ENCODE data around the gene NUMA1.
A peak's percentile ranks its signal among the peaks of the same experiment; 100 is the strongest.

The NUMA1 gene

DNA sequence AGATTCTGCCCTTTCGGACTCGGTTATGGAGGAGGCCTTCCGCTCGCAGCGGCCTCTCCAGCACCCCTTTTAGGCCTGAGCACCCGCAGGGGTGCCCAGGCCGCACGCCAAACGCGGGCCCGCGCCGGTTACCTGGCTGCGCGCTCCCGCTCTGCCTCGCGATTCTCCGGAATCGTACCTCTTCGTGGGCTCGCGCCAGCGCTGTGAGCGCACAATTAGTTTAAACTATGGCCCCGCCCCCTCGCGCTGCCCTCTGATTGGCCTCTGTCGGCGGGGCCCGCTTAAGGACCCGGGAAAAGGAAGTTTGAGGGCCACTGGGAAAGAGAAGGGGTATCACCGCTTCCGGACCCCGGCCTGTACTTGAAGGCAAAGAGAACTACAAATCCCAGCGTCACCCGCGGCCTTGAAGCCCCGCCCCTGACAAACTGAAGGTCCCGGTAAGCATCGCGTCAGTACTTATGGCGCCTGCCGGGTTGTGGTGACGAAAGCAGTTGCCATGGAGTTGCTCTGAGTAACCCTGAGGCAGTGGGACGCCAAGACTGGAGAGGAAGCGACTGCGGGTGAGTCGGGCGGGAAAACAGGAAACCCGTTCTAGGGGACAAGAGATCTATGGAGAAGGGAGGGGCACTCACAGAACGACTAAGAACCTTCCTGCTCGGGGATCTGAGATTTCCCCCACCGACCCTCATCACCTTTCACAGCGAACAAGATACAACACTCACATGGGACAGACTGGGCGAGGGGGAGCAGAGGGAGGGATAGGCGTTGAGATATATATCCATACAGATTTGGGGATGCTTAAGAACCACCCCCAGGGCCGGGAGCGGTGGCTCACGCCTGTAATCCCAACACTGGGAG, at the start of gene NUMA1, which contains the start of gene LRRC51:
Gene NUMA1 (minus strand): TSS at position 217 of the 858 bp plus-strand sequence. CDS start 44,599 bp downstream, outside the sequence.
Gene LRRC51 (plus strand): TSS at position 525 of the 858 bp plus-strand sequence. CDS start 8,234 bp downstream, outside the sequence.
- DNase-seq (ENCODE audit: low read depth): peak; percentile 100
- Histone ChIP-seq H3K36me3 (ENCODE audit: control insufficient read depth, insufficient read depth, low read length, severe bottlenecking) (no peaks in the 10 kb centered on the region), H3K4me1 (ENCODE audit: control insufficient read depth, insufficient read depth, low read length) (peaks cover 14% of the 10 kb centered on the region), H3K9me3 (ENCODE audit: control insufficient read depth, low read length) (no peaks in the 10 kb centered on the region), H3K4me3 (ENCODE audit: low read length) (peak within 1 kb of the TSS; percentile 92), H3K9ac (ENCODE audit: low read length) (peak within 1 kb of the TSS; percentile 87), H3K27me3 (replicated peaks; ENCODE audit: control insufficient read depth, insufficient read depth, low read length) (no peaks in the 10 kb centered on the region)

DNA sequence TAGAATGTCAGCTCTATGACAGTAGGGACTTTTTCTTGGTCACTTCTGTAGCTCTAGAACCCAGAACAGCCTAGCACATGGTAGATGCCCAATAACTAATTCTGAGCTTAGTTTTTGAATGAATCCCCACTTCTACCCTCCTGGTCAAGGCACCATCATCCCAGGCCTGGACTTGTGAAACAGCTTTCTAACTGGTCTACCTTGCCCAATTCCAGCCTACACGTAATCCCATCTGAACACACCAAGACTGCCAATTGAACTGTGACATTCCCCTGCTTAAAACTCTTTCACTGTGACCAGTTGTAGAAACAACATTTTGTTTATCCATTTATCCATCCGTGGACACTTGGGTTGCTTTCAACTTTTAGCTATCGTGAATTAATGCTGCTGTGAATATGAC, 49.0 kb upstream of the NUMA1 start:
- H3K9ac ChIP-seq (ENCODE audit: low read length): no peak overlapping the region
- peaks cover 5% of the 10 kb centered on the region for H3K4me1 ChIP-seq (ENCODE audit: control insufficient read depth, insufficient read depth, low read length)
- no peak for DNase-seq (ENCODE audit: low read depth)
- H3K27me3 ChIP-seq (replicated peaks; ENCODE audit: control insufficient read depth, insufficient read depth, low read length): no peaks in the 10 kb centered on the region
- peaks cover 7% of the 10 kb centered on the region for H3K9me3 ChIP-seq (ENCODE audit: control insufficient read depth, low read length)
- no peaks in the 10 kb centered on the region for H3K36me3 ChIP-seq (ENCODE audit: control insufficient read depth, insufficient read depth, low read length, severe bottlenecking)
- no peak overlapping the region for H3K4me3 ChIP-seq (ENCODE audit: low read length)

DNA sequence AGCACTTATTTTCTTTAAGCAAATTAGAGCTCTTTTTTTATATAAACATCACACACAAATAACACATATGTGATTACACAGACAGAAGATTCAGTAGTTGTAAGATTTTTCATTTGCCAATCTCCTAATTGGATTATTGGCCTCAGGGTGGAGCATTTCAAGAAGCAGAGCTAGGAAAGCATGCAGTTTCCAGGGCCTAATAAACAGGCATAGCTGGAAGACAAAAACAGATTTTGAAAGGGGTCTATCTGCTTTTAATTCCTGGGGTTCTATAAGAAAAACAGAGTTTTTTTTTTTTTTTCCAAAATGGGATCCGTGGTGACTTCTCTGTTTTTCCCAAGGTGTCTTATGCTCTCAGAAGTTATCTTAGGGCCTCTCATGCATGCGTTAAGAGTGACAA, 47.6 kb upstream of the NUMA1 start:
- no peaks in the 10 kb centered on the region for H3K36me3 ChIP-seq (ENCODE audit: control insufficient read depth, insufficient read depth, low read length, severe bottlenecking)
- peaks cover 2% of the 10 kb centered on the region for H3K4me1 ChIP-seq (ENCODE audit: control insufficient read depth, insufficient read depth, low read length)
- DNase-seq (ENCODE audit: low read depth): no peak
- H3K4me3 ChIP-seq (ENCODE audit: low read length): no peak overlapping the region
- H3K9me3 ChIP-seq (ENCODE audit: control insufficient read depth, low read length): peaks cover 7% of the 10 kb centered on the region
- no peak overlapping the region for H3K9ac ChIP-seq (ENCODE audit: low read length)
- no peaks in the 10 kb centered on the region for H3K27me3 ChIP-seq (replicated peaks; ENCODE audit: control insufficient read depth, insufficient read depth, low read length)

DNA sequence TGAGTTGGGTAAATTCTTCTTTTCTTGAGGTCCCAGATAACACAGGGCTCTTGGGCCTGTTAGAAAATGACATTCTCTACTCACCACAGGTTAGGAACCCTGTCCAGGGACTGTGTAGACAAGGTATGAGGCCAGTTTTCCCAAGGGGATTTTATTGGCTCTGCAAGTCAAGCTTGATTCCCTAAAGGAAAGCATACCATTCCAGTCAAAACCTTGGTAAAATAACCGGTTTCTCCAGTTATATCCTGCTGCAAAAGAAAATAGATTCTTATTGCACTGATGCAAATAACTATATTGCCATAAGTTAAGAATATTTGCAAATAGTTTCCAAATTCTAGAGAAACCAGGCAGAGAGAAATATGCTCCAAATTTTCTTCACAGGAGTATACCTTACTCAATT, 45.6 kb upstream of the NUMA1 start:
- peaks cover 7% of the 10 kb centered on the region for H3K9me3 ChIP-seq (ENCODE audit: control insufficient read depth, low read length)
- H3K9ac ChIP-seq (ENCODE audit: low read length): no peak overlapping the region
- no peaks in the 10 kb centered on the region for H3K27me3 ChIP-seq (replicated peaks; ENCODE audit: control insufficient read depth, insufficient read depth, low read length)
- H3K36me3 ChIP-seq (ENCODE audit: control insufficient read depth, insufficient read depth, low read length, severe bottlenecking): no peaks in the 10 kb centered on the region
- no peaks in the 10 kb centered on the region for H3K4me1 ChIP-seq (ENCODE audit: control insufficient read depth, insufficient read depth, low read length)
- no peak for DNase-seq (ENCODE audit: low read depth)
- H3K4me3 ChIP-seq (ENCODE audit: low read length): no peak overlapping the region

- no peak for DNase-seq (ENCODE audit: low read depth)
- Histone ChIP-seq H3K4me3 (ENCODE audit: low read length) (no peak overlapping the region), H3K9me3 (ENCODE audit: control insufficient read depth, low read length) (peaks cover 5% of the 10 kb centered on the region), H3K9ac (ENCODE audit: low read length) (no peak overlapping the region), H3K4me1 (ENCODE audit: control insufficient read depth, insufficient read depth, low read length) (peaks cover 6% of the 10 kb centered on the region), H3K27me3 (replicated peaks; ENCODE audit: control insufficient read depth, insufficient read depth, low read length) (no peaks in the 10 kb centered on the region), H3K36me3 (ENCODE audit: control insufficient read depth, insufficient read depth, low read length, severe bottlenecking) (no peaks in the 10 kb centered on the region)
Measured at GRCh38 chr11:72124046-72124445, 43.7 kb upstream of the NUMA1 start.

DNA sequence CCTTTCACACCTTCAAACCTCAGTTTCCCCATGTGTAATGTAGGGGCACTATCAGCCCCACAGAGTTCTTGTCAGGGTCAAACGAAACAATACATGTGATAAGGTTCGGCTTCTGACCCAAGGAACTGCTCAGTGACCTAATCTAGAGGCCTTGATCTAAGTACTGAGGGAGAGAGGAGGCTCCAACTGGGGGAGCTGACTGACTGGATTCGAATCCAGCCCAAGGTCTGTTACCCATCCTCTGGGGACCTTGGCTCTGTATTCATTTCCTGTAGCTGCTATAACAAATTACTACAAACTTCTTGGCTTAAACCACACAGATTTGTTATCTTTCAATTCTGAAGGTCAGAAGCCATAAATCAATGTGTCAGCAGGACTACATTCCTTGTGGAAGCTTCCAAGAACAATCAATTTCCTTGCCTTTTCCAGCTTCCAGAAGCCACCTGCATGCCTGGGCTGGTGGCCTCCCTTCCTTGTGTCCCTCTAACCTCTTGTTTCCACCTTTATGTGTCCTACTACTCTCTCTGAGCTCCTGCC, 42.8 kb upstream of the NUMA1 start:
- Histone ChIP-seq H3K27me3 (replicated peaks; ENCODE audit: control insufficient read depth, insufficient read depth, low read length) (no peaks in the 10 kb centered on the region), H3K9me3 (ENCODE audit: control insufficient read depth, low read length) (no peaks in the 10 kb centered on the region), H3K4me1 (ENCODE audit: control insufficient read depth, insufficient read depth, low read length) (peaks cover 13% of the 10 kb centered on the region), H3K9ac (ENCODE audit: low read length) (no peak overlapping the region), H3K36me3 (ENCODE audit: control insufficient read depth, insufficient read depth, low read length, severe bottlenecking) (no peaks in the 10 kb centered on the region), H3K4me3 (ENCODE audit: low read length) (no peak overlapping the region)
- DNase-seq (ENCODE audit: low read depth): no peak

DNA sequence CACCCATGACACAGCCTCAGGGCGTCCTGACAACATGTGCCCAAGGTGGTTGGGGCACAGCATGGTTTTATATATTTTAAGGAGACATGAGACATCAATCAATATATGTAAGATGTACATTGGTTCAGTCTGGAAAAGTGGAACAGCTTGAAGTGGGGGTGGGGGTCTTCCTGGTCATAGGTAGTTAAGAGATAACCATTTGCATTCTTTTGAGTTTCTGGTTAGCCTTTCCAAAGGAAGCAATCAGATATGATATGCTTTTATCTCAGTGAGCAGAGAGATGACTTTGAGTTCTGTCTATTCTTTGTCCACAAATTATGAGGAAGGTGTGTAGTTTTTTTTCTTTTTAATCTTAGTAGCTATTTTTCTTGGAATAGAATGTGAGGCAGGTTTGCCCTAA, 42.3 kb upstream of the NUMA1 start:
- no peaks in the 10 kb centered on the region for H3K27me3 ChIP-seq (replicated peaks; ENCODE audit: control insufficient read depth, insufficient read depth, low read length)
- H3K36me3 ChIP-seq (ENCODE audit: control insufficient read depth, insufficient read depth, low read length, severe bottlenecking): no peaks in the 10 kb centered on the region
- H3K9me3 ChIP-seq (ENCODE audit: control insufficient read depth, low read length): no peaks in the 10 kb centered on the region
- H3K4me3 ChIP-seq (ENCODE audit: low read length): no peak overlapping the region
- no peak for DNase-seq (ENCODE audit: low read depth)
- peaks cover 14% of the 10 kb centered on the region for H3K4me1 ChIP-seq (ENCODE audit: control insufficient read depth, insufficient read depth, low read length)
- H3K9ac ChIP-seq (ENCODE audit: low read length): no peak overlapping the region

DNA sequence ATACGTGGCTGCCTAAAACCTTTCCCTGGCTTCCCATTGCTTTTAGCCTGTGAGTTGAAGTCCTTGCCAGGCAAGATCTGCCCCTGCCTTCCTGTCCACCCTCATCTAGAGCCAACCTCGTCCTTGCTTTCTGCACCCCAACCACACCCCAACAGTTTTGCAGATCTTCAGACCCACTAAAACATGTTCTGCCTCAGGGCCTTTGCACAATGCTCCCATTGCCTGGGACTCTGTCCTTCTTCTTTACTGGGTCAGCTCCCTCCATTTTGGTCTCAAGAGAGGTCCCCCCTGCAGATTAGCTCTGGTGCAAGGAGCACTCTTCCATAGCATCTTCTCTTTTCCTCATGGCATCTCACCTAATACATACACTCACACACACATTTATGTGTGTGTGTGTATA, 40.6 kb upstream of the NUMA1 start:
- H3K4me3 ChIP-seq (ENCODE audit: low read length): no peak overlapping the region
- H3K27me3 ChIP-seq (replicated peaks; ENCODE audit: control insufficient read depth, insufficient read depth, low read length): no peaks in the 10 kb centered on the region
- H3K36me3 ChIP-seq (ENCODE audit: control insufficient read depth, insufficient read depth, low read length, severe bottlenecking): no peaks in the 10 kb centered on the region
- DNase-seq (ENCODE audit: low read depth): no peak
- no peaks in the 10 kb centered on the region for H3K9me3 ChIP-seq (ENCODE audit: control insufficient read depth, low read length)
- no peak overlapping the region for H3K9ac ChIP-seq (ENCODE audit: low read length)
- peaks cover 14% of the 10 kb centered on the region for H3K4me1 ChIP-seq (ENCODE audit: control insufficient read depth, insufficient read depth, low read length)

DNA sequence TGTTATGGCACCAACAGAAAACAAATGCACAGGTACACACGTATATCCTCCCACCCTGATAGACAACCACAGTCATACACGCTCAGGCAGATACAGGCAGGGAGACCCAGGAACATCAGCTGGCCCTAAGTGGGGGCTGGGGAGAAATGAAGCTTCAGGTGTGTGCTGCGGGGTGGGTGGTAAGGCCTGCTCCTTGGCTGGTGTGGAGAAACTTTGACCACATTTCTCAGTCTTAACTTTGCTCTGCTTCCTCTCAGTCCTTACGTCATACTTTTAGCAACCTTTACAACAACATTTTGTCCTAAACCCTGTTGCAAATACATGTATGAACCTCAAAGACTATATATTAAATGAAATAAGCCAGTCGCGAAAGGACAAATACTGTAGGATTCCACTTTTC, 38.9 kb upstream of the NUMA1 start:
- Histone ChIP-seq H3K4me1 (ENCODE audit: control insufficient read depth, insufficient read depth, low read length) (peaks cover 14% of the 10 kb centered on the region), H3K9ac (ENCODE audit: low read length) (peak overlapping the region; percentile 37), H3K4me3 (ENCODE audit: low read length) (no peak overlapping the region), H3K27me3 (replicated peaks; ENCODE audit: control insufficient read depth, insufficient read depth, low read length) (no peaks in the 10 kb centered on the region), H3K36me3 (ENCODE audit: control insufficient read depth, insufficient read depth, low read length, severe bottlenecking) (no peaks in the 10 kb centered on the region), H3K9me3 (ENCODE audit: control insufficient read depth, low read length) (no peaks in the 10 kb centered on the region)
- no peak for DNase-seq (ENCODE audit: low read depth)

GRCh38 chr11:72116019-72116755, 35.8 kb upstream of the NUMA1 start:
- Histone ChIP-seq H3K9me3 (ENCODE audit: control insufficient read depth, low read length) (no peaks in the 10 kb centered on the region), H3K4me1 (ENCODE audit: control insufficient read depth, insufficient read depth, low read length) (peaks cover 35% of the 10 kb centered on the region), H3K36me3 (ENCODE audit: control insufficient read depth, insufficient read depth, low read length, severe bottlenecking) (no peaks in the 10 kb centered on the region), H3K27me3 (replicated peaks; ENCODE audit: control insufficient read depth, insufficient read depth, low read length) (no peaks in the 10 kb centered on the region), H3K4me3 (ENCODE audit: low read length) (no peak overlapping the region), H3K9ac (ENCODE audit: low read length) (no peak overlapping the region)
- DNase-seq (ENCODE audit: low read depth): no peak

GRCh38 chr11:72114570-72114969, 34.2 kb upstream of the NUMA1 start:
- peaks cover 35% of the 10 kb centered on the region for H3K4me1 ChIP-seq (ENCODE audit: control insufficient read depth, insufficient read depth, low read length)

More at GRCh38 chr11:72114570-72114969, 34.2 kb upstream of the NUMA1 start:
- no peak for DNase-seq (ENCODE audit: low read depth)
- Histone ChIP-seq H3K4me3 (ENCODE audit: low read length) (no peak overlapping the region), H3K9me3 (ENCODE audit: control insufficient read depth, low read length) (no peaks in the 10 kb centered on the region), H3K27me3 (replicated peaks; ENCODE audit: control insufficient read depth, insufficient read depth, low read length) (no peaks in the 10 kb centered on the region), H3K36me3 (ENCODE audit: control insufficient read depth, insufficient read depth, low read length, severe bottlenecking) (no peaks in the 10 kb centered on the region), H3K9ac (ENCODE audit: low read length) (no peak overlapping the region)
